Activated CD8-positive, alpha-beta memory T cell treated with anti-CD3 and anti-CD28 coated beads, Interleukin-2, amount 50 U/mL, for 48 hours (primary cell): Measurements from ENCODE around the gene KLHL29.

ENCODE experiments used
- DNase-seq: peaks from one replicate; pipeline ENCODE4 v3.0.0-alpha.2; 2020

KLHL29 gene

GRCh38 chr2:23423062-23423872 is 38.3 kb downstream of the KLHL29 start:
- peak; percentile 33 for DNase-seq

GRCh38 chr2:23423873-23424680 is 39.1 kb downstream of the KLHL29 start:
- DNase-seq: peak; percentile 12

- DNase-seq: peak; percentile 33
These were observed 40.4 kb downstream of the KLHL29 start for GRCh38 chr2:23425338-23425871.

- no peak for DNase-seq
These were observed 40.9 kb downstream of the KLHL29 start for GRCh38 chr2:23425885-23426262.

GRCh38 chr2:23426263-23426905 is 41.4 kb downstream of the KLHL29 start:
- DNase-seq: no peak

- DNase-seq: no peak
These were observed 42.4 kb downstream of the KLHL29 start for GRCh38 chr2:23427350-23427749.

GRCh38 chr2:23427976-23428375 is 43.0 kb downstream of the KLHL29 start:
- no peak for DNase-seq

- DNase-seq: no peak
These were observed 44.1 kb downstream of the KLHL29 start for GRCh38 chr2:23429036-23429435.

GRCh38 chr2:23430263-23430662 is 45.3 kb downstream of the KLHL29 start:
- DNase-seq: peak; percentile 18

- DNase-seq: peak; percentile 30
These were observed 47.6 kb downstream of the KLHL29 start for GRCh38 chr2:23432531-23432930.

- DNase-seq: peak; percentile 18
These were observed 48.3 kb downstream of the KLHL29 start for GRCh38 chr2:23433282-23433681.

GRCh38 chr2:23434721-23435121 is 49.7 kb downstream of the KLHL29 start:
- DNase-seq: peak; percentile 34

GRCh38 chr2:23435250-23436035 is 50.5 kb downstream of the KLHL29 start:
- DNase-seq: peak; percentile 10

GRCh38 chr2:23436346-23437098 is 51.5 kb downstream of the KLHL29 start:
- DNase-seq: peak; percentile 66

- no peak for DNase-seq
These were observed 56.4 kb downstream of the KLHL29 start for GRCh38 chr2:23441414-23441813.

GRCh38 chr2:23445450-23445868 is 60.5 kb downstream of the KLHL29 start:
- DNase-seq: no peak

GRCh38 chr2:23446916-23447315 is 61.9 kb downstream of the KLHL29 start:
- DNase-seq: no peak

- DNase-seq: no peak
These were observed 62.4 kb downstream of the KLHL29 start for GRCh38 chr2:23447405-23447804.

- DNase-seq: no peak
These were observed 63.9 kb downstream of the KLHL29 start for GRCh38 chr2:23448906-23449305.

- DNase-seq: no peak
These were observed 64.4 kb downstream of the KLHL29 start for GRCh38 chr2:23449413-23449812.

- DNase-seq: no peak
These were observed 64.9 kb downstream of the KLHL29 start for GRCh38 chr2:23449831-23450331.
